ENCODE measurements around the gene LTBP3.

The LTBP3 gene

DNA sequence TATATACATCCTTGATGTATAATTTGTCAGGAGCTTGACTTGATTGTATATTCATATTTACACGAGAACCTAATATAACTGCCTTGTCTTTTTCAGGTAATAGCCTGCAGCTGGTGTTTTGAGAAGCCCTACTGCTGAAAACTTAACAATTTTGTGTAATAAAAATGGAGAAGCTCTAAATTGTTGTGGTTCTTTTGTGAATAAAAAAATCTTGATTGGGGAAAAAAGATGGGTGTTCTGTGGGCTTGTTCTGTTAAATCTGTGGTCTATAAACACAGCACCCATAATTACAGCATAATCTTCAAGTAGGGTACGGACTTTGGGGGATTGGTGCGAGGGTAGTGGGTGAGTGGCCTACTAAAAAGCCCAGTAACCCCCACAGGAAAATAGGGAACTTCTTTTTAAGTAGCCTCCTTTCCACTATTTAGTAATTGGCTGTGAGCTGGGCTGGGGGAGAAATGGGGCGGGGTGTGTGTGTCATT lies 51.8 kb downstream of the LTBP3 start:
- peak overlapping the region; percentile 80 for H3K4me3 ChIP-seq (ENCODE audit: low read depth, low read length)
- no peak for DNase-seq (ENCODE audit: low read depth)
- TF ChIP-seq, protein P1, sequence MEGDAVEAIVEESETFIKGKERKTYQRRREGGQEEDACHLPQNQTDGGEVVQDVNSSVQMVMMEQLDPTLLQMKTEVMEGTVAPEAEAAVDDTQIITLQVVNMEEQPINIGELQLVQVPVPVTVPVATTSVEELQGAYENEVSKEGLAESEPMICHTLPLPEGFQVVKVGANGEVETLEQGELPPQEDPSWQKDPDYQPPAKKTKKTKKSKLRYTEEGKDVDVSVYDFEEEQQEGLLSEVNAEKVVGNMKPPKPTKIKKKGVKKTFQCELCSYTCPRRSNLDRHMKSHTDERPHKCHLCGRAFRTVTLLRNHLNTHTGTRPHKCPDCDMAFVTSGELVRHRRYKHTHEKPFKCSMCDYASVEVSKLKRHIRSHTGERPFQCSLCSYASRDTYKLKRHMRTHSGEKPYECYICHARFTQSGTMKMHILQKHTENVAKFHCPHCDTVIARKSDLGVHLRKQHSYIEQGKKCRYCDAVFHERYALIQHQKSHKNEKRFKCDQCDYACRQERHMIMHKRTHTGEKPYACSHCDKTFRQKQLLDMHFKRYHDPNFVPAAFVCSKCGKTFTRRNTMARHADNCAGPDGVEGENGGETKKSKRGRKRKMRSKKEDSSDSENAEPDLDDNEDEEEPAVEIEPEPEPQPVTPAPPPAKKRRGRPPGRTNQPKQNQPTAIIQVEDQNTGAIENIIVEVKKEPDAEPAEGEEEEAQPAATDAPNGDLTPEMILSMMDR (conservative IDR thresholded peaks at IDR 0.05; ENCODE audit: low read depth, low read length) = no peak

DNA sequence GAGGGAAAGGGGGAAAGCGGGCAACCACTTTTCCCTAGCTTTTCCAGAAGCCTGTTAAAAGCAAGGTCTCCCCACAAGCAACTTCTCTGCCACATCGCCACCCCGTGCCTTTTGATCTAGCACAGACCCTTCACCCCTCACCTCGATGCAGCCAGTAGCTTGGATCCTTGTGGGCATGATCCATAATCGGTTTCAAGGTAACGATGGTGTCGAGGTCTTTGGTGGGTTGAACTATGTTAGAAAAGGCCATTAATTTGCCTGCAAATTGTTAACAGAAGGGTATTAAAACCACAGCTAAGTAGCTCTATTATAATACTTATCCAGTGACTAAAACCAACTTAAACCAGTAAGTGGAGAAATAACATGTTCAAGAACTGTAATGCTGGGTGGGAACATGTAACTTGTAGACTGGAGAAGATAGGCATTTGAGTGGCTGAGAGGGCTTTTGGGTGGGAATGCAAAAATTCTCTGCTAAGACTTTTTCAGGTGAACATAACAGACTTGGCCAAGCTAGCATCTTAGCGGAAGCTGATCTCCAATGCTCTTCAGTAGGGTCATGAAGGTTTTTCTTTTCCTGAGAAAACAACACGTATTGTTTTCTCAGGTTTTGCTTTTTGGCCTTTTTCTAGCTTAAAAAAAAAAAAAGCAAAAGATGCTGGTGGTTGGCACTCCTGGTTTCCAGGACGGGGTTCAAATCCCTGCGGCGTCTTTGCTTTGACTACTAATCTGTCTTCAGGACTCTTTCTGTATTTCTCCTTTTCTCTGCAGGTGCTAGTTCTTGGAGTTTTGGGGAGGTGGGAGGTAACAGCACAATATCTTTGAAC lies 52.5 kb downstream of the LTBP3 start:
- TF ChIP-seq, protein P1 (conservative IDR thresholded peaks at IDR 0.05; ENCODE audit: low read depth, low read length) = no peak
- DNase-seq (ENCODE audit: low read depth) = peak; percentile 62
- peak overlapping the region; percentile 80 for H3K4me3 ChIP-seq (ENCODE audit: low read depth, low read length)

DNA sequence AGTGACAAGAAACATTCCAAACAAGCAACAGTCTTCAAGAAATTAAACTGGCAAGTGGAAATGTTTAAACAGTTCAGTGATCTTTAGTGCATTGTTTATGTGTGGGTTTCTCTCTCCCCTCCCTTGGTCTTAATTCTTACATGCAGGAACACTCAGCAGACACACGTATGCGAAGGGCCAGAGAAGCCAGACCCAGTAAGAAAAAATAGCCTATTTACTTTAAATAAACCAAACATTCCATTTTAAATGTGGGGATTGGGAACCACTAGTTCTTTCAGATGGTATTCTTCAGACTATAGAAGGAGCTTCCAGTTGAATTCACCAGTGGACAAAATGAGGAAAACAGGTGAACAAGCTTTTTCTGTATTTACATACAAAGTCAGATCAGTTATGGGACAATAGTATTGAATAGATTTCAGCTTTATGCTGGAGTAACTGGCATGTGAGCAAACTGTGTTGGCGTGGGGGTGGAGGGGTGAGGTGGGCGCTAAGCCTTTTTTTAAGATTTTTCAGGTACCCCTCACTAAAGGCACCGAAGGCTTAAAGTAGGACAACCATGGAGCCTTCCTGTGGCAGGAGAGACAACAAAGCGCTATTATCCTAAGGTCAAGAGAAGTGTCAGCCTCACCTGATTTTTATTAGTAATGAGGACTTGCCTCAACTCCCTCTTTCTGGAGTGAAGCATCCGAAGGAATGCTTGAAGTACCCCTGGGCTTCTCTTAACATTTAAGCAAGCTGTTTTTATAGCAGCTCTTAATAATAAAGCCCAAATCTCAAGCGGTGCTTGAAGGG lies 53.3 kb downstream of the LTBP3 start:
- TF ChIP-seq, protein P1 (conservative IDR thresholded peaks at IDR 0.05; ENCODE audit: low read depth, low read length) = no peak
- DNase-seq (ENCODE audit: low read depth) = peak; percentile 68
- peak overlapping the region; percentile 80 for H3K4me3 ChIP-seq (ENCODE audit: low read depth, low read length)

DNA sequence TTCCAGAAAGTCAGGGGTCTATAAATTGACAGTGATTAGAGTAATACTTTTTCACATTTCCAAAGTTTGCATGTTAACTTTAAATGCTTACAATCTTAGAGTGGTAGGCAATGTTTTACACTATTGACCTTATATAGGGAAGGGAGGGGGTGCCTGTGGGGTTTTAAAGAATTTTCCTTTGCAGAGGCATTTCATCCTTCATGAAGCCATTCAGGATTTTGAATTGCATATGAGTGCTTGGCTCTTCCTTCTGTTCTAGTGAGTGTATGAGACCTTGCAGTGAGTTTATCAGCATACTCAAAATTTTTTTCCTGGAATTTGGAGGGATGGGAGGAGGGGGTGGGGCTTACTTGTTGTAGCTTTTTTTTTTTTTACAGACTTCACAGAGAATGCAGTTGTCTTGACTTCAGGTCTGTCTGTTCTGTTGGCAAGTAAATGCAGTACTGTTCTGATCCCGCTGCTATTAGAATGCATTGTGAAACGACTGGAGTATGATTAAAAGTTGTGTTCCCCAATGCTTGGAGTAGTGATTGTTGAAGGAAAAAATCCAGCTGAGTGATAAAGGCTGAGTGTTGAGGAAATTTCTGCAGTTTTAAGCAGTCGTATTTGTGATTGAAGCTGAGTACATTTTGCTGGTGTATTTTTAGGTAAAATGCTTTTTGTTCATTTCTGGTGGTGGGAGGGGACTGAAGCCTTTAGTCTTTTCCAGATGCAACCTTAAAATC lies 54.0 kb downstream of the LTBP3 start:
- H3K4me3 ChIP-seq (ENCODE audit: low read depth, low read length) = peak overlapping the region; percentile 80
- TF ChIP-seq, protein P1 (conservative IDR thresholded peaks at IDR 0.05; ENCODE audit: low read depth, low read length) = no peak
- DNase-seq (ENCODE audit: low read depth) = peak; percentile 78

DNA sequence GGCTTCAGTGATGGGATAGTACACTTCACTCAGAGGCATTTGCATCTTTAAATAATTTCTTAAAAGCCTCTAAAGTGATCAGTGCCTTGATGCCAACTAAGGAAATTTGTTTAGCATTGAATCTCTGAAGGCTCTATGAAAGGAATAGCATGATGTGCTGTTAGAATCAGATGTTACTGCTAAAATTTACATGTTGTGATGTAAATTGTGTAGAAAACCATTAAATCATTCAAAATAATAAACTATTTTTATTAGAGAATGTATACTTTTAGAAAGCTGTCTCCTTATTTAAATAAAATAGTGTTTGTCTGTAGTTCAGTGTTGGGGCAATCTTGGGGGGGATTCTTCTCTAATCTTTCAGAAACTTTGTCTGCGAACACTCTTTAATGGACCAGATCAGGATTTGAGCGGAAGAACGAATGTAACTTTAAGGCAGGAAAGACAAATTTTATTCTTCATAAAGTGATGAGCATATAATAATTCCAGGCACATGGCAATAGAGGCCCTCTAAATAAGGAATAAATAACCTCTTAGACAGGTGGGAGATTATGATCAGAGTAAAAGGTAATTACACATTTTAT lies 54.7 kb downstream of the LTBP3 start:
- H3K4me3 ChIP-seq (ENCODE audit: low read depth, low read length) = peak overlapping the region; percentile 80
- TF ChIP-seq, protein P1 (conservative IDR thresholded peaks at IDR 0.05; ENCODE audit: low read depth, low read length) = no peak
- peak; percentile 54 for DNase-seq (ENCODE audit: low read depth)

DNA sequence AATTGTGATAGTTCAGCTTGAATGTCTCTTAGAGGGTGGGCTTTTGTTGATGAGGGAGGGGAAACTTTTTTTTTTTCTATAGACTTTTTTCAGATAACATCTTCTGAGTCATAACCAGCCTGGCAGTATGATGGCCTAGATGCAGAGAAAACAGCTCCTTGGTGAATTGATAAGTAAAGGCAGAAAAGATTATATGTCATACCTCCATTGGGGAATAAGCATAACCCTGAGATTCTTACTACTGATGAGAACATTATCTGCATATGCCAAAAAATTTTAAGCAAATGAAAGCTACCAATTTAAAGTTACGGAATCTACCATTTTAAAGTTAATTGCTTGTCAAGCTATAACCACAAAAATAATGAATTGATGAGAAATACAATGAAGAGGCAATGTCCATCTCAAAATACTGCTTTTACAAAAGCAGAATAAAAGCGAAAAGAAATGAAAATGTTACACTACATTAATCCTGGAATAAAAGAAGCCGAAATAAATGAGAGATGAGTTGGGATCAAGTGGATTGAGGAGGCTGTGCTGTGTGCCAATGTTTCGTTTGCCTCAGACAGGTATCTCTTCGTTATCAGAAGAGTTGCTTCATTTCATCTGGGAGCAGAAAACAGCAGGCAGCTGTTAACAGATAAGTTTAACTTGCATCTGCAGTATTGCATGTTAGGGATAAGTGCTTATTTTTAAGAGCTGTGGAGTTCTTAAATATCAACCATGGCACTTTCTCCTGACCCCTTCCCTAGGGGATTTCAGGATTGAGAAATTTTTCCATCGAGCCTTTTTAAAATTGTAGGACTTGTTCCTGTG lies 55.4 kb downstream of the LTBP3 start:
- DNase-seq (ENCODE audit: low read depth) = peak; percentile 77
- TF ChIP-seq, protein P1 (conservative IDR thresholded peaks at IDR 0.05; ENCODE audit: low read depth, low read length) = no peak
- H3K4me3 ChIP-seq (ENCODE audit: low read depth, low read length) = peak overlapping the region; percentile 80

Data from choroid plexus epithelial cell (primary cell).